ENCODE measurements around the gene RGL2. TPM values are rescaled to one million over a fixed set of nuclear protein-coding genes. Genes with fewer than 3 reads are reported as not detected.
A peak's percentile ranks its signal among the peaks of the same experiment; 100 is the strongest.
"Not testable (repeated sequence)": the region's sequence is repeated elsewhere in the genome, so short reads cannot be mapped to it uniquely, and the experiment has no call there.

Gene RGL2
- total RNA-seq, 2 experiments from 2014 or later, result 34.7 to 49.9 TPM

DNA sequence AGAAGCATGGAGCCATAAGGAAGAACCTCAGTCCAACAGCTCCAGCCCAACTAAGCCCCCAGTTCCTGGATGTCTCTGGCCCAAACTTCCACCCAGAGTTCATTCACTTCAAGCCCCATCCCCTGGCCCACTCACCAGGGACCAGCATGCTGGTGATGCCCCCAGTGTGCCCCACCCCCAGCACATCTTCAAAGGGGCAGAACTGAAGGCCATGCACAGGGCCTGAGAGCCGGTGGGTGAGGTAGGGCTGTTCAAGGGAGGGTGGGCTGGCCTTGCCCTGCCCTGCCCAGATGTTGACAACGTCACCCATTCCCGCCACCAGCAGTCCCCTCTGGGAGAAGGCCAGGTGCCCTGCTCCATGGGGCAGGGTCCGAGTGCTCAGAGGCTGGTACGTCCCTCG, 18.2 kb downstream of the RGL2 start:
- CTCF ChIA-PET, result interaction anchor here (2.5 kb wide), 1 partner anchor 10 kb away, joined by 6 read pairs; the partner anchor contains the start of gene PFDN6

DNA sequence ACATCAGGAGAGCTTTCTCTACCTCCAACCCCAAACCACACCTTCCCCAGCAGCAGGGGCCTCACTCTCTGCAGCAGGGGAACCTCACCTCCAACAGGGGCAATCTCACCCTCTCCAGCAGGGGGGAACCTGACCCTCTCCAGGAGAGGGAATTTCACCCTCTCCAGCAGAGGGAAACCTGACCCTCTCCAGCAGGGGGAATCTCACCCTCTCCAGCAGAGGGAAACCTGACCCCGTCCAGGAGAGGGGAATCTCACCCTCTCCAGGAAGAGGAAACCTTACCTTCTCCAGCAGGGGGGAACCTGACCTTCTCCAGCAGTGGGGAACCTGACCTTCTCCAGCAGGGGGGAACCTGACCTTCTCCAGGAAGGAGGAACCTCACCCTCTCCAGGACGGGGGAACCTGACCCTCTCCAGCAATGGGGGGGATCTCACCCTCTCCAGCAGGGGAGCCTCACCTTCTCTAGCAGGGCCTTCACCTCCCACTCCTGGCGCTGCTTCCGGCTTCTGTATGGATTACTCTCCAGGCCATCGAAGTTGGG, 18.7 kb downstream of the RGL2 start:
- Mint-ChIP-seq H3K4me1 (peaks cover 36% of the 10 kb centered on the region), H3K27me3 (no peaks in the 10 kb centered on the region), H3K27ac (no peak overlapping the region), H3K4me3 (no peak overlapping the region), H3K36me3 (peaks cover 29% of the 10 kb centered on the region), H3K9me3 (ENCODE audit: low read depth) (no peaks in the 10 kb centered on the region)
- CTCF ChIA-PET, result interaction anchor here (2.5 to 6.4 kb wide), 2 partner anchors 9 to 10 kb away, joined by 6 to 58 read pairs; partner anchors contain the start of genes PFDN6 and WDR46
- DNase-seq, result no peak
- ATAC-seq, result no peak

More for the DNA sequence above, 18.2 kb downstream of the RGL2 start:
- no peaks in the 10 kb centered on the region for H3K9me3 Mint-ChIP-seq (ENCODE audit: low read depth)
- H3K27ac Mint-ChIP-seq, result no peak overlapping the region
- DNase-seq (no peak), ATAC-seq (no peak)
- H3K27me3 Mint-ChIP-seq, result no peaks in the 10 kb centered on the region
- no peak overlapping the region for H3K4me3 Mint-ChIP-seq
- peaks cover 24% of the 10 kb centered on the region for H3K36me3 Mint-ChIP-seq
- H3K4me1 Mint-ChIP-seq, result peaks cover 31% of the 10 kb centered on the region

DNA sequence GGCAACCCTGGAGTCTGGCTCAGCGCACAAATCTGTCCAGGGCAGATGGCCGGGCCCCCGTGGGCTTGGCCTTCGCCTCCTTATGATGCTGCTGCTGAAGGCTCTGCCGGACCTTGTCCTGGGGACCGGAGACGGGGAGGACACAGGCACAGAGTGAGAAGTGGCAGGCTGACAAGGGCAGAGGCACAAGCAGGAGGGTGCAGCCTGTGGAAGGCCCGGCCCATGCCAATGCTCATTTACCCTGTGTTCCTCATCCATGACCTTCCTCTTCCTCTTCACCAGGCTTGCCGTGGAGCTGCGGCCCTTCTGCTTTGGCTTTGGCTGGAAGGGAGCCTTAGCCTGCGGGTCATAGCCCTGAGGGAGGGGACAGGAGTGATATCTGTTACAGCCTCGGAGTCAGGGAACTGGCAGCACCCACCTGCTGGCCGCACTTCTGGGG, 19.5 kb downstream of the RGL2 start:
- ATAC-seq, result no peak
- peaks cover 44% of the 10 kb centered on the region for H3K4me1 Mint-ChIP-seq
- no peak for DNase-seq
- CTCF ChIA-PET, result interaction anchor here (6.4 kb wide), 1 partner anchor 10 kb away, joined by 58 read pairs; the partner anchor contains the start of genes PFDN6 and WDR46
- peak overlapping the region; percentile 97 for H3K27ac Mint-ChIP-seq
- H3K27me3 Mint-ChIP-seq, result no peaks in the 10 kb centered on the region
- no peak overlapping the region for H3K4me3 Mint-ChIP-seq
- no peaks in the 10 kb centered on the region for H3K9me3 Mint-ChIP-seq (ENCODE audit: low read depth)
- H3K36me3 Mint-ChIP-seq, result peaks cover 35% of the 10 kb centered on the region

DNA sequence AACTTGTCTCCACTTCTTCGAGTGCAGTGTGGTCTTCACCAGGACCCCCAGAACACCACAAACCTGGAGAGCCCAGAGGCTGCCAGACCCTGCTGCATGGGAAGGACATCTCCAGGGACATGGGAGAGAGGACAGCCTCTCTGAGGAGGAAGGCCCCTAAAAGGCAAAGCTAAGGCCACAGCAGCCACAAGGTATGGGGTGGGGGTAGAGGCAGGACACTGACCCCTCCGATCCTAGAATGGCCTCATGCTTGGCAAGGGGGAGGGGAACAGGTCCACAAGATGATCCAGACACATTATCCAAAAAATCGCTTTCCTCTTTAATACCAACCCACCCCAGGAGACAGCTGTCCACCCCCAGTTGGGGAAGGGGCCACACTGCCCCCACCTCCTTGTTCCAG, 19.9 kb downstream of the RGL2 start:
- H3K9me3 Mint-ChIP-seq (ENCODE audit: low read depth), result no peaks in the 10 kb centered on the region
- peaks cover 39% of the 10 kb centered on the region for H3K36me3 Mint-ChIP-seq
- peaks cover 47% of the 10 kb centered on the region for H3K4me1 Mint-ChIP-seq
- peak overlapping the region; percentile 97 for H3K27ac Mint-ChIP-seq
- H3K4me3 Mint-ChIP-seq, result peak overlapping the region; percentile 88
- ATAC-seq (no peak), DNase-seq (no peak)
- CTCF ChIA-PET, result interaction anchor here (1.0 to 6.4 kb wide), 5 partner anchors 11 to 112 kb away, joined by 3 to 58 read pairs (median 7); partner anchors contain the start of genes PFDN6 and WDR46
- no peaks in the 10 kb centered on the region for H3K27me3 Mint-ChIP-seq

DNA sequence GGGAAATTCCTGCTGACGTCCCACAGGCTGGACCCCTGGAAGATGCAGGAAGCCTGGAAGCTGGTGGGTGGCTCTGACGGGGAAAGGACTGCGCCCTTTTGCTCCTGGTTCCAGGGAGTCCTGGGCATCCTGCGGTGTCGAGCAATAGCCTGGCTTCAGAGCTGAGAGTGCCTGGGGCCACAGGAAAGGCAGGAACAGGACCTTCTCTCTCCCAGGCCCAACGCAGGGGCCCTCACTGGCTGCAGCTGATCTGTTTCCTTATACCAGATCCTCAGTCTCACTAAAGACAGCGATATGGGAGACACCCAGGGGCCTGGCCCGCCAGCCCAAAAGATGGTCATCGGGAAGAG, 20.4 kb downstream of the RGL2 start:
- Mint-ChIP-seq H3K9me3 (ENCODE audit: low read depth) (no peaks in the 10 kb centered on the region), H3K4me1 (peaks cover 50% of the 10 kb centered on the region), H3K36me3 (peaks cover 43% of the 10 kb centered on the region), H3K27me3 (no peaks in the 10 kb centered on the region), H3K27ac (peak overlapping the region; percentile 97), H3K4me3 (peak overlapping the region; percentile 88)
- CTCF ChIA-PET, result interaction anchor here (1.0 to 6.4 kb wide), 10 partner anchors 11 to 130 kb away, joined by 3 to 58 read pairs (median 6); partner anchors contain the start of genes PFDN6, RGL2, WDR46 and ZBTB22
- no peak for DNase-seq
- ATAC-seq, result no peak

DNA sequence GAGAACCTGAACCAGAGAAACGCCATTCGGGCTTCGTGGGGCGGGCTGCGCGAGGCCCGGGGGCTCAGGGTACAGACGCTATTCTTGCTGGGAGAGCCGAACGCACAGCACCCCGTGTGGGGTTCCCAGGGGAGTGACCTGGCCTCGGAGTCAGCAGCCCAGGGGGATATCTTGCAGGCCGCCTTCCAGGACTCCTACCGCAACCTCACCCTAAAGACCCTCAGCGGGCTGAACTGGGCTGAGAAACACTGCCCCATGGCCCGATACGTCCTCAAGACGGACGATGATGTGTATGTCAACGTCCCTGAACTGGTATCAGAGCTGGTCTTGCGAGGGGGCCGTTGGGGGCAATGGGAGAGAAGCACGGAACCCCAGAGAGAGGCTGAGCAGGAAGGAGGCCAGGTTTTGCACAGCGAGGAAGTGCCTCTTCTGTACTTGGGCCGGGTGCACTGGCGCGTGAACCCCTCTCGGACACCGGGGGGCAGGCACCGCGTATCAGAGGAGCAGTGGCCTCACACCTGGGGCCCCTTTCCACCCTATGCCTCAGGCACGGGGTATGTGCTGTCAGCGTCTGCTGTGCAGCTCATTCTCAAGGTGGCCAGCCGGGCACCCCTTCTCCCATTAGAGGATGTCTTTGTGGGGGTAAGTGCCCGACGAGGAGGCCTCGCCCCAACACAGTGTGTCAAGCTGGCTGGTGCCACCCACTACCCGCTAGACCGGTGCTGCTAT, 20.9 kb downstream of the RGL2 start:
- H3K27ac Mint-ChIP-seq, result peak overlapping the region; percentile 97
- peak; percentile 73 for DNase-seq
- H3K4me3 Mint-ChIP-seq, result peak overlapping the region; percentile 88
- CTCF ChIA-PET, result interaction anchor here (0.6 to 6.4 kb wide), 19 partner anchors 12 to 153 kb away, joined by 3 to 58 read pairs (median 4); partner anchors contain the start of genes PFDN6, RGL2, WDR46 and ZBTB22
- peaks cover 47% of the 10 kb centered on the region for H3K36me3 Mint-ChIP-seq
- no peaks in the 10 kb centered on the region for H3K9me3 Mint-ChIP-seq (ENCODE audit: low read depth)
- no peaks in the 10 kb centered on the region for H3K27me3 Mint-ChIP-seq
- H3K4me1 Mint-ChIP-seq, result peaks cover 56% of the 10 kb centered on the region
- ATAC-seq, result peak; percentile 11

DNA sequence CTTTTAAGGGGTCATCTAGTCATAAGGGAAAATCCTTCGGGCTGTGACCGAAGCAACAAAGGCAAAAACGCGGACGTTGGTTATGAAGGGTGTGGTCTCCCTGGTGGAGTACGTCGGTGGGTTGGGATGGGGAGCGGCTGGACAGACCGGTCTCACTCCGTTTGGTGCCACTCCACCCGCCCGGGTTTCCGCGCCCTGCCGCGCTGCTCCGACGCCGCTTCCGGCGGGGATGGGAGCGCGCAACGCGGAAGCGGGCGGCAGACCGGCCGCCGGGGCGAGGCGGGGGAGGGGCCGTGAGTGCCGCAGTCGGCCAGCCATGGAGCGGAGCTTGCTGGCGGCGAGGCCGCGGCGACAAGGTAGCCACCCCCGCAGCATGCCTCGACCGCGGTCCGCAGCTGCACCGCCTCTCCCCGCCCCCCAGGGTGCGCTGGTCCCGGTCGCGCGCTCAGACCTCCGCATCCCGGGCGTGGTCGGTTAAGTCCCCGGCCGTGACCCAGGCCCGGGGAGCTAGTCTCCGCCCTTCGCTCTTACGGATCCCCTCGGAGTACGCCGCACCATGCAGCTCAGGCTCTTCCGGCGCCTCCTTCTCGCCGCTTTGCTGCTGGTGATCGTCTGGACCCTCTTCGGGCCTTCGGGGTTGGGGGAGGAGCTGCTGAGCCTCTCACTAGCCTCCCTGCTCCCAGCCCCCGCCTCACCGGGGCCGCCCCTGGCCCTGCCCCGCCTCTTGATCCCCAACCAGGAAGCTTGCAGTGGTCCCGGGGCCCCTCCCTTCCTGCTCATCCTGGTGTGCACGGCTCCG, 21.7 kb downstream of the RGL2 start, which contains the start of gene B3GALT4:
B3GALT4 (plus strand) TSS at position 260 of the 799 bp plus-strand sequence; CDS start at position 557, 297 bp downstream.
- H3K4me1 Mint-ChIP-seq, result peaks cover 60% of the 10 kb centered on the region
- H3K9me3 Mint-ChIP-seq (ENCODE audit: low read depth), result no peaks in the 10 kb centered on the region
- peak; percentile 88 for DNase-seq
- peak within 1 kb of the TSS; percentile 88 for H3K4me3 Mint-ChIP-seq
- H3K27ac Mint-ChIP-seq, result peak within 1 kb of the TSS; percentile 97
- H3K27me3 Mint-ChIP-seq, result no peaks in the 10 kb centered on the region
- peak; percentile 72 for ATAC-seq
- CTCF ChIA-PET, result interaction anchor here (0.6 to 6.4 kb wide), 18 partner anchors 12 to 153 kb away, joined by 3 to 58 read pairs (median 4); partner anchors contain the start of genes PFDN6, RGL2, WDR46 and ZBTB22
- H3K36me3 Mint-ChIP-seq, result peaks cover 52% of the 10 kb centered on the region

DNA sequence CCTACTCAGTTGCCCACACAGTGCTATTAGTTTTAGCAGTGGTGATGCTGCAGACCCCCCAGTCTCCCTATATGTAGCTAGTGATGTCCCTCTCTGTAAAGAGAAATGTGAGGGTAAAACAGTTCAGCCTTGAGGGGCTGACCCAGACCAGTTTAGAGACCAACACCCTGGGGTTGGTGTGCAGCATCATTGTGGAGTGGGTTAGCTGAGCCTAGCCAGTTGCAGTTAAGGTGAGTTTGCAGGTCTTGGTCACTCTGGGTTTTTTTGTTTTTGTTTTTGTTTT, 22.2 kb downstream of the RGL2 start:
- CTCF ChIA-PET, result interaction anchor here (1.0 to 6.4 kb wide), 10 partner anchors 13 to 150 kb away, joined by 3 to 58 read pairs (median 10); partner anchors contain the start of genes PFDN6, RGL2 and WDR46
- Mint-ChIP-seq H3K36me3 (peaks cover 52% of the 10 kb centered on the region), H3K4me3 (peak overlapping the region; percentile 88), H3K9me3 (ENCODE audit: low read depth) (no peaks in the 10 kb centered on the region), H3K4me1 (peaks cover 60% of the 10 kb centered on the region), H3K27me3 (no peaks in the 10 kb centered on the region), H3K27ac (peak overlapping the region; percentile 91)
- ATAC-seq, result no peak
- no peak for DNase-seq

DNA sequence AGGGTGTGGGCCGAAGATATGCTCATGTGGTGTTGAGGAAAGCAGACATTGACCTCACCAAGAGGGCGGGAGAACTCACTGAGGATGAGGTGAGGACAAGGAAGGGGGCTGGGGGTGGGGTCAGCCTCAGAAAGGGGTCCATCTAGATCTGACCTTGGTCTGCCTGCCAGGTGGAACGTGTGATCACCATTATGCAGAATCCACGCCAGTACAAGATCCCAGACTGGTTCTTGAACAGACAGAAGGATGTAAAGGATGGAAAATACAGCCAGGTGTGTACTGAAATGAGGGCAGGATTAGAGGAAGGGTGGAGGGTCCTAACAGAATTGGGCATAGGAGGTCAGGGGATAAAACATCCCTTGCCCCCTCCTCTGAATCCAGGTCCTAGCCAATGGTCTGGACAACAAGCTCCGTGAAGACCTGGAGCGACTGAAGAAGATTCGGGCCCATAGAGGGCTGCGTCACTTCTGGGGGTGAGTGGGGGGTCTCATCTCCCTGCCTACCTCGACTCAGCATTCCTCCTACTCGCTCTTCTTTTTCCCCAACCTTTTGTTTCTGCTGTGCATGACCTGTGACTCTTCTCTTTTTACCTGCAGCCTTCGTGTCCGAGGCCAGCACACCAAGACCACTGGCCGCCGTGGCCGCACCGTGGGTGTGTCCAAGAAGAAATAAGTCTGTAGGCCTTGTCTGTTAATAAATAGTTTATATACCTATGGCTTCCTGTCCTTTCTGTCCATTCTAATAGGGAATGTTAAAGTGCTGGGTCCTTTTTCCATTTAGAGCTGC, 22.8 kb downstream of the RGL2 start:
- ATAC-seq; H3K27me3 Mint-ChIP-seq; DNase-seq; H3K9me3 Mint-ChIP-seq (ENCODE audit: low read depth): not testable (repeated sequence)
- Mint-ChIP-seq H3K4me1 (peaks cover 63% of the 10 kb centered on the region), H3K27ac (peak overlapping the region; percentile 91), H3K4me3 (peak overlapping the region; percentile 88), H3K36me3 (peaks cover 52% of the 10 kb centered on the region)
- CTCF ChIA-PET, result interaction anchor here (1.6 to 6.4 kb wide), 5 partner anchors 13 to 133 kb away, joined by 3 to 58 read pairs (median 21); partner anchors contain the start of genes PFDN6, RGL2 and WDR46

DNA sequence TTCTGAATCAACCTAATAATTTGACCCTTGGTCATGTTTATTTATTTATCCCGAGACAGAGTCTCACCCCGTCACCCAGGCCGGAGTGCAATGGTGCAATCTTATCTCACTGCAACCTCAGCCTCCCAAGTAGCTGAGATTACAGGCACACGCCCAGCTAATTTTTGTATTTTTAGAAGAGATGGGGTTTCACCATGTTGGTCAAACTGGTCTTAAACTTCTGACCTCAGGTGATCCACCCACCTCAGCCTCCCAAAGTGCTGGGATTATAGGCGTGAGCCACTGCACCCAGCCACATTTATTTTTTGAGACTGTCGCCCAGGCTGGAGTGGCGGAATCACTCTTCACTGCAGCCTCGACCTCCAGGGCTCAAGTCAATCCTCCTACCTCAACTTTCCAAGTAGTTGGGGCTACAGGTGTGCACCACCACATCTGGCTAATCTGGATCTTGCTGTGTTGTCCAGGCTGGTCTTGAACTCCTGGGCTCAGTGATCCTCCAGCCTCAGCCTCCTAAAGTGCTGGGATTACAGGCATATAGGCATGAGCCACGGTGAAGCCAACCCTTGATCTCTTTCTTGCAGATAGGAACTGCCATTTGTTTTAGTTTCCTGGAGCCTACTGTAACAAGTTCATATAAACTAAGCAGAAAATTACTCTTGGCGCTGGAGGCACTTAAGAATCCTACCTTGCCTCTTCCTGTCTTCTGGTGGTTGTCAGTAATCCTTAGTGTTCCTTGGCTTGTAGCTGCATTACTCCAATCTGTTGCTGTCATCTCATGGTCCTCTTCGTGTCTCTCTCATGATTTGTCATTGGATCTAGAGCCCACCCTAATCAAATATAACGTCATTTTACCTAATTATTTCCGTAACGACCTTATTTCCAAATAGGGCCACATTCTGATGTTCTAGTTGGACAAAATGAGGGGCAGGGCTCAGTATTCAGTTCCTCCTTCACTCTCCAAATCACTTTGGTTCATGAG, 24.5 kb downstream of the RGL2 start:
- H3K4me3 Mint-ChIP-seq, result peak overlapping the region; percentile 88
- CTCF ChIA-PET, result interaction anchor here (6.4 kb wide), 1 partner anchor 15 kb away, joined by 58 read pairs; the partner anchor contains the start of genes PFDN6 and WDR46
- H3K4me1 Mint-ChIP-seq, result peaks cover 74% of the 10 kb centered on the region
- ATAC-seq (no peak), DNase-seq (no peak)
- peak overlapping the region; percentile 98 for H3K27ac Mint-ChIP-seq
- no peaks in the 10 kb centered on the region for H3K9me3 Mint-ChIP-seq (ENCODE audit: low read depth)
- no peaks in the 10 kb centered on the region for H3K27me3 Mint-ChIP-seq
- H3K36me3 Mint-ChIP-seq, result peaks cover 50% of the 10 kb centered on the region

DNA sequence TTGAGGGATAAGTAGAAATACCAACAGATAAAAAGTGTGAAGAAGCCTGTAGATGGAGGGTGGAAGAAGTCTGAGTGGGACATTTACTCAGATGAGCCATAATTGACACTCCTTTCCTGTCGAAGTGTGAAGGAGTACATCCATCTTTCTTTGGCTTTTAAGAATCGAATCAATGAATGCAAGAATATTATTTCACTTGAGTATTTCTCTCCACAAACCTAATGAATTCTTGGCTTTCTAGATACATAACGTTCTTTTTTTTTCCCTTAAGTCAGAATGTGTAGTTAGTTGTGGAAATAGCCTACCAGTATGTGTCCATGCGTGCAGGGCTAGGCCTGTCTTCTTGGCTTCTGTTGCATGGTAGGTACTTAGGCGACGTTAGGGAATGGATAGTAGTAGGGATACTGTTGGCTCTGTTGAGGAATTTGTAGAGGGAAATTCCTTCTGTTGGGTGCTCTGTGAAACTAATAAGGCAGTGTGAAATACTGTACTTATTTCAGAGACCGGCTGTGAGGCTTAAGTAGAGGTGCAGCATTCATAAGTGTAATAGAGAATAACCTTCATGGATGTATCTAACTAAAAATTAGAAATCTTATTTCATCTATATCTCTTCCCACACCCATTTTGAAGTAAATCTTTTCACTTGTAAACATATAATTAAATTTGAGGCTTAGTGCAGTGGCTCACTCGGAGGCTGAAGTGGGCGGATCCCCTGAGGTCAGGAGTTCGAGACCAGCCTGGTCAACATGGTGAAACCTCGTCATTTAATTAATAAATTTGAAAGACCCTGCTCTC, 25.4 kb downstream of the RGL2 start:
- DNase-seq, result no peak
- H3K9me3 Mint-ChIP-seq (ENCODE audit: low read depth), result no peaks in the 10 kb centered on the region
- H3K4me3 Mint-ChIP-seq, result peak overlapping the region; percentile 88
- ATAC-seq, result no peak
- no peaks in the 10 kb centered on the region for H3K27me3 Mint-ChIP-seq
- H3K36me3 Mint-ChIP-seq, result peaks cover 52% of the 10 kb centered on the region
- H3K4me1 Mint-ChIP-seq, result peaks cover 65% of the 10 kb centered on the region
- H3K27ac Mint-ChIP-seq, result peak overlapping the region; percentile 98
- CTCF ChIA-PET, result interaction anchor here (1.2 to 6.4 kb wide), 4 partner anchors 16 to 112 kb away, joined by 3 to 58 read pairs (median 22); partner anchors contain the start of genes PFDN6, RGL2 and WDR46
